Vagina (tissue), 2 donors: Measurements from ENCODE around the gene PTGES3. TPM values are rescaled to one million over a fixed set of nuclear protein-coding genes. Genes with fewer than 3 reads are reported as not detected.

Experiments
- DNase-seq, 2 donors: peaks; one replicate each; pipeline ENCODE4 v3.0.0-alpha.2; 2017; ENCODE audit errors: extremely low spot score in 2 of 2
- H3K27ac ChIP-seq: fragments of 200-600 bp; sonication (generic); one replicate; pipeline ENCODE4 v1.5.1; 2019
- H3K27me3 ChIP-seq: fragments of 200-600 bp; sonication (generic); one replicate; pipeline ENCODE4 v1.5.1; 2019
- H3K36me3 ChIP-seq, 2 donors: fragments of 200-600 bp; sonication (generic); one replicate each; pipeline ENCODE4 v1.5.1; 2017 to 2019
- H3K4me1 ChIP-seq: fragments of 200-600 bp; sonication (generic); one replicate; pipeline ENCODE4 v1.5.1; 2019
- H3K4me3 ChIP-seq, 2 donors: fragments of 200-600 bp; sonication (generic); 1 replicate in 1 of 2; 2 replicates in 1 of 2; pipeline ENCODE4 v1.5.1; 2016 to 2019
- H3K9me3 ChIP-seq: fragments of 200-600 bp; sonication (generic); one replicate; pipeline ENCODE4 v1.5.1; 2019
- CTCF ChIP-seq, 3 experiments: fragments of 450-650 bp in 2 of 3; fragments of 200-600 bp in 1 of 3; sonication (generic) in 1 of 3; IDR thresholded peaks; one replicate each; pipeline ENCODE4 v1.5.1; 2017 to 2019; ENCODE audit warnings: antibody characterized with exemption in 3 of 3, mild to moderate bottlenecking in 2 of 3, moderate library complexity in 2 of 3
- POLR2A ChIP-seq, 2 donors: fragments of 450-650 bp; IDR thresholded peaks; one replicate each; pipeline ENCODE4 v1.6.1; 2017; ENCODE audit warnings: antibody characterized with exemption in 2 of 2, mild to moderate bottlenecking in 2 of 2, moderate library complexity in 2 of 2
- POLR2AphosphoS5 ChIP-seq, 2 donors: sonication (generic); formaldehyde crosslinking; IDR thresholded peaks; one replicate each; pipeline ENCODE4 v1.9.0; 2017; ENCODE audit warnings: antibody characterized with exemption in 2 of 2, mild to moderate bottlenecking in 2 of 2, low read depth in 1 of 2; ENCODE audit not compliant: insufficient read depth in 1 of 2
- intact Hi-C: fragments of 100-400 bp; cut with DNase I; formaldehyde crosslinking; loops from one replicate; pipeline ENCODE4 v1.15.1; 2023
- total RNA-seq: library from RNA; depleted of rRNA; stranded (reverse); fragments of >200 nt; gene quantifications from one replicate; pipeline ENCODE4 v1.2.3, GENCODE V29; 2016

PTGES3 gene
- total RNA-seq, 1 donor from 2014 or later, result 81.0 TPM

GRCh38 chr12:56635806-56636674 lies 52.0 kb downstream of the PTGES3 start:
- peak in 1 of 2 donors; percentile 93 for TF ChIP-seq POLR2AphosphoS5 (IDR thresholded peaks at IDR 0.05; ENCODE audit: insufficient read depth in 1 of 2, low read depth in 1 of 2)
- no peak for TF ChIP-seq CTCF (IDR thresholded peaks at IDR 0.05)
- peak in 1 of 2 donors; percentile 80 for TF ChIP-seq POLR2A (IDR thresholded peaks at IDR 0.05)

DNA sequence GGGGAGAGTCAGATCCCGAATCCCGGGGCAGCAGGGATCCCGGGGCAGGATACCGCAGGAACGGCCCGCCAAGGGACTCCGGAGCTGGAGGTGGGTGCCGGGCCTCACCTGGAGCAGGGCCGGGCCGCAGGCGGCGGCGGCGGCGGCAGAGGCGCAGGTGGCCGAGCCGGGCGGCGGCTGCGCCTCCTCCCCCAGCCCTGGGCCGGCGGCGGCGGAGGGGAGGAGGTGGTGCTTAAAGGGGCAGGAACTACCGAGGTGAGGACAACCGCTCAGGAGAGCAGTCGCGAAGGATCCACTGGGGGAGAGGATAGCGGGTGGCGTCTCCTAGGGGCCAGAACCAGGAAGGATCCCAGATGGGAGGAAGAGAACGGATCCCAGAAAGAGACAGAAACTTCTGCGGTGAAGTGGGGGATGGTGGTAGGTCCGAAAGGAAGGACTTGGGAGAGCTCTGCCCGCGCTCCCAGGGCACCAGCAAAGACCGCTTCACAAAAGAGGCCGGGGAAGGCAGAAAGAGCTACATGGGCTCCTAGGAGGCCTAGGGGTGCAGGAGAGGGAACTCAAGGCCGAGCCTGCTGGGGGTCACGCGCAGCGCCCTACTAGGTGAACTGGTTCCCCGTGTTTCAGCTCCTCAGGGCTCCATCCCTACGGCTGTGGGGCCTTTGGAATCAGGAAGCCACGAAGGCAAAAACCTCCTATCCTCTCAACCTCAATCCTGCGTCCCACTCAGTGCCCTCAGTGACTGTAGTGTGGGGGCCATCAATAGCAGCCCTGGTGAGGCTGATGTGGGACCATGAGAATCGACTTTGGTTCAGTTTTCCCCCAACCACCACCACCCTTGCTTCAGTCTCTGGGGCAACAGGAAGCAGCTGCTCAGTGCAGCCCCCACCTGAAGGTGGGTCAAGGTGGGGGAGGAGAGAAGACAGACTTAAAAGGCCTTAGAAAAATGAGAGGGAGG lies 53.0 kb downstream of the PTGES3 start:
- Histone ChIP-seq H3K4me3 (peak overlapping the region; percentile 74 to 94), H3K9me3 (no peaks in the 10 kb centered on the region), H3K27me3 (no peaks in the 10 kb centered on the region), H3K4me1 (peaks cover 60% of the 10 kb centered on the region), H3K36me3 (peaks cover 0 to 25% of the 10 kb centered on the region in 2 donors), H3K27ac (peak overlapping the region; percentile 100)
- DNase-seq, result peak in 1 of 2 donors; percentile 91
- TF ChIP-seq CTCF (IDR thresholded peaks at IDR 0.05) (peak in 1 of 3 experiments; percentile 26), POLR2AphosphoS5 (IDR thresholded peaks at IDR 0.05; ENCODE audit: insufficient read depth in 1 of 2, low read depth in 1 of 2) (peak; percentile 38 to 67), POLR2A (IDR thresholded peaks at IDR 0.05) (peak; percentile 19 to 65)
- intact Hi-C loops, result loop anchor here (10.0 kb wide), 1 partner anchor 120 kb away; no protein-coding TSS in a partner anchor

More at GRCh38 chr12:56635806-56636674, 52.0 kb downstream of the PTGES3 start:
- Histone ChIP-seq H3K36me3 (peaks cover 0 to 35% of the 10 kb centered on the region in 2 donors), H3K4me3 (peak overlapping the region; percentile 74 to 94), H3K4me1 (peaks cover 52% of the 10 kb centered on the region), H3K27me3 (no peaks in the 10 kb centered on the region), H3K9me3 (no peaks in the 10 kb centered on the region), H3K27ac (peak overlapping the region; percentile 100)
- intact Hi-C loops, result loop anchor here (10.0 kb wide), 1 partner anchor 121 kb away; no protein-coding TSS in a partner anchor
- peak in 1 of 2 donors; percentile 98 for DNase-seq

DNA sequence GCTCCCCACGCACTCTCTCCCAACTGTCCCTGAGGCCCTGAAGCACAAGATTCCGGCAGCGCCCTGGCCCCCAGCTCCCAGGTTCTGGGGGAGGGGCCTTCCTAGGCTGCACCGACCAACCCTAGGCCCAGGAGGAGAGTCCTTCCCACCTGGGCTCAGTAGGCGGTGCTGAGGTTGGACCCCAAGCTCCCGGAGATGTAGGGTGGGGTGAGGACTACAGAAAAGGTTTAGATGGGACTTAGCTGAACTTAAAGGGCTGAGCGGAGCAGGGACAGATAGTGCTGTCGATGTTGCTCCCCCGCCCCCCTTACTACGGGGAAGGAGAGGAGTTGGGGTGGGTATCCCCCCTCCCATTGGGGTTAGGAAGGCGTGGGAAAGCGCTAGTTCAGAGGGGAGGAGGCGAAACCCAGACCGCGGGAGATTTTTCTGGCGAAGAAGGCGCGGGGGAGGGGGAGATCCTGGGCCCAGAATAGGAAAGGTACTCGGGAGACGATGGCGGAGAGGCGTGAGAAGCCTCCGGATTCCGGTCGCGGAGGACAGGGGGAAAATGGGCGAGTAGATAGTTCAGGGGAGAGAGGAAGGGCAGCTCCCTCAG lies 53.7 kb downstream of the PTGES3 start:
- H3K9me3 ChIP-seq, result no peaks in the 10 kb centered on the region
- peak overlapping the region; percentile 100 for H3K27ac ChIP-seq
- H3K36me3 ChIP-seq, result peaks cover 0 to 18% of the 10 kb centered on the region in 2 donors
- DNase-seq, result no peak
- TF ChIP-seq POLR2A (IDR thresholded peaks at IDR 0.05), result no peak
- peak; percentile 52 to 66 for TF ChIP-seq POLR2AphosphoS5 (IDR thresholded peaks at IDR 0.05; ENCODE audit: insufficient read depth in 1 of 2, low read depth in 1 of 2)
- intact Hi-C loops, result loop anchor here (10.0 kb wide), 1 partner anchor 120 kb away; no protein-coding TSS in a partner anchor
- no peaks in the 10 kb centered on the region for H3K27me3 ChIP-seq
- H3K4me1 ChIP-seq, result peaks cover 60% of the 10 kb centered on the region
- H3K4me3 ChIP-seq, result peak overlapping the region; percentile 74 to 94

DNA sequence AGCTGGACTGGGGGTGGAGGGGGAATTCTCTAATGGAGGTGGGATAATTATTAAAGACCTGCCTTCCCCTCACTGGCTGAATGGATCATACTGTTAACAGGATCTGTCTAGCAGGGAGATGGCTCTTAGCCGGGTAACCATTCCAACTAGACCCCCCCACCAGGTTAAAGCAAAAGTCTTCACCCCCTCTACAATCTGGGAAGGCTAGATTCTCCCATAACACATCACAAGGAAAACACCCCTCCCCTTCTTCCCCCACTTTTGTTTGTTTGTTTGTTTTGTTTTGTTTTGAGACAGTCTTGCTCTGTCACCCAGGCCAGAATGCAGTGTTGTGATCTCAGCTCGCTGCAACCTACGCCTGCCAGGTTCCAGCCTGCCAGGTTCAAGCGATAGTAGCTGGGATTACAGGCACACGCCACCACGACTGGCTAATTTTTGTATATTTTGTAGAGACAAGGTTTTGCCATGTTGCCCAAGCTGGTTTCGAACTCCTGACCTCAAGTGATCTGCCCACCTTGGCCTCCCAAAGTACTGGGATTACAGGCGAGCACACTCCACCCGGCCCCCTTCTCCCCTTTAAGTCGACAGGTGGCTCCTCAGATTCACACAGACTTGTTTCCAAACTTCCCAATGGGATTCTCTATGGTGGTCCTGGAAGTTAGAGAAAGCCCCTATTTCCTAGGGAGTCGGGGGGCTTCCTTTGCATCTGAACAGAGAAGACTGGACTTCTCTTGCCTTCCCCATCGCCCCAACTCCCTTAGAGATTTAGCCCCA lies 54.4 kb downstream of the PTGES3 start:
- no peak for DNase-seq
- no peaks in the 10 kb centered on the region for H3K27me3 ChIP-seq
- H3K27ac ChIP-seq, result peak overlapping the region; percentile 100
- no peaks in the 10 kb centered on the region for H3K9me3 ChIP-seq
- peaks cover 63% of the 10 kb centered on the region for H3K4me1 ChIP-seq
- peaks cover 0 to 11% of the 10 kb centered on the region in 2 donors for H3K36me3 ChIP-seq
- peak overlapping the region; percentile 74 to 94 for H3K4me3 ChIP-seq
- intact Hi-C loops, result loop anchor here (10.0 kb wide), 1 partner anchor 119 kb away; no protein-coding TSS in a partner anchor
- TF ChIP-seq POLR2A (IDR thresholded peaks at IDR 0.05), result no peak
- no peak for TF ChIP-seq CTCF (IDR thresholded peaks at IDR 0.05)
- TF ChIP-seq POLR2AphosphoS5 (IDR thresholded peaks at IDR 0.05; ENCODE audit: insufficient read depth in 1 of 2, low read depth in 1 of 2), result no peak
